ENCODE data around the gene PALM. TPM values are rescaled to one million over a fixed set of nuclear protein-coding genes. Genes with fewer than 3 reads are reported as not detected.

The PALM gene
- total and polyA plus RNA-seq, 10 of the 15 experiments (the other 5 are each of a cell fraction or from before 2014, with no cell fraction given) = 0.09 to 0.95 (median 0.23) TPM; not detected in 2

DNA sequence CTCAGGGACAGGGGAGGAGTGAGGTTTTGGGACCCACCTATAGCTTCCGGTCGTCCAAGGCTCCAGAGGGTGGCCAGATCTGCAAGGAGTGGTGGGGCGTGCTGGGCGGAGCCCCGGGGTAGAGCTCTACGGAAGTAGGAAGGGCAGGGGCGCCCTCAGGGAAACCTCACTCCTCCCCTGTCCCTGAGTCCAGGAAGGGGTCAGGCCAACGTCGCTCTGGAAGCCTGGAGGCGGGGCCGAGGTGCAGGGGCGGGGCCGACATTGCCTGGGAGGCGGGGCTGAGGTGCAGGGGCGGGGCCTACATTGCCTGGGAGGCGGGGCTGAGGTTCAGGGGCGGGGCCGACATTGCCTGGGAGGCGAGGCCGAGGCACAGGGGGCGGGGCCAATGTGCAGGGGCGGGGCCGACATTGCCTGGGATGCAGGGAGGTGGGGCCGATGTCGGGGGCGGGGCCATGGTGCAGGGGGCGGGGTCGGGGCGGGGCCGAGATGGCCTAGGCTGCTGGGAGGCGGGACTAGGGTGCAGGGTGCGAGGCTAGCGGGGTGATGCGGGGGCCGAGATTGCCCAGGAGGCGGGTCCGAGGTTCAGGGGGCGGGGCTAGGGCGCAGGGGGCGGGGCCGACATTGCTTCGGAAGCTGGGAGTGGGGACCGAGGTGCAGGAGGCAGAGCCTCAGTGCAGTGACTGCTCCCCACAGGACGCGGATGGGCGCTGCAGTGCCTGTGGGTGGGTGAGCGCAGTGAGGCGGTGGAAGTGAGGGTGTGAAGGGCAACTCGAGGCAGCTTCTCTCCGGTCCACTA lies 4.9 kb upstream of the PALM start:
- in situ Hi-C loops (cut with MboI) (no loop called here), intact Hi-C loops (cut with micrococcal nuclease; ENCODE audit: unreplicated experiment) (loop anchor here (2.0 kb wide), 1 partner anchor 23 kb away; no protein-coding TSS in a partner anchor)
- no peak overlapping the region; the same call in 1 of the 2 replicates for H2AFZ ChIP-seq (ENCODE audit: control insufficient read depth, low read depth, low read length)
- SMC1A ChIA-PET (ENCODE audit: uncharacterized antibody, unreplicated experiment) = no interaction called here
- H3K4me2 ChIP-seq (ENCODE audit: control insufficient read depth, insufficient read depth) = no peak overlapping the region
- no peaks in the 10 kb centered on the region for H4K20me1 ChIP-seq (ENCODE audit: control insufficient read depth, insufficient read depth)
- WGBS (ENCODE audit: insufficient coverage, insufficient replicate concordance, low lambda C conversion rate, missing lambda C conversion rate) = 11% methylated on average over 26 of the region's 50 CpGs
- TF ChIP-seq POLR2AphosphoS5 (IDR thresholded peaks at IDR 0.05; ENCODE audit: low read length) = no peak
- no peak for TF ChIP-seq MEF2B (IDR thresholded peaks at IDR 0.05; ENCODE audit: partially characterized antibody, poor library complexity, severe bottlenecking)
- no peak for TF ChIP-seq TBL1XR1 (IDR thresholded peaks at IDR 0.05; ENCODE audit: low read depth, low read length)
- no peak for TF ChIP-seq ZNF687 (IDR thresholded peaks at IDR 0.05)
- no peak for TF ChIP-seq SREBF2 (IDR thresholded peaks at IDR 0.05; ENCODE audit: low read length)
- no peak for TF ChIP-seq HDGF (IDR thresholded peaks at IDR 0.05)
- H3K27me3 ChIP-seq (replicated peaks in 1 of 2; ENCODE audit: control insufficient read depth in 2 of 2, insufficient read depth in 2 of 2, low read length in 1 of 2) = peaks cover 0 to 2% of the 10 kb centered on the region in 2 experiments; a peak in 2 of 4 replicates
- CTCF ChIA-PET = interaction anchor here (0.7 to 1.8 kb wide), 2 partner anchors 26 to 28 kb away, joined by 3 to 4 read pairs; no protein-coding TSS in a partner anchor
- H3K4me1 ChIP-seq (ENCODE audit: control insufficient read depth, insufficient read depth, low read length) = no peaks in the 10 kb centered on the region
- no peaks in the 10 kb centered on the region for H3K36me3 ChIP-seq (ENCODE audit: control insufficient read depth in 2 of 2, insufficient read depth in 2 of 2, low read length in 1 of 2)
- no peak for FAIRE-seq
- RAD21 ChIA-PET (ENCODE audit: unreplicated experiment) = no interaction called here
- H3K9me3 ChIP-seq (replicated peaks; ENCODE audit: control insufficient read depth, insufficient read depth, low read length) = no peaks in the 10 kb centered on the region; the same call in 2 of the 3 replicates
- no TSS peak for BruUV-seq (replicated peaks)
- POLR2A ChIA-PET = no interaction called here
- H3K9ac ChIP-seq (ENCODE audit: control insufficient read depth, insufficient read depth, low read length) = no peak overlapping the region
- H3K79me2 ChIP-seq (ENCODE audit: control insufficient read depth, insufficient read depth, low read length) = no peaks in the 10 kb centered on the region
- H3K4me3 ChIP-seq = no peak overlapping the region
- ATAC-seq = peak; percentile 78
- DNase-seq (ENCODE audit: low read depth, low spot score) = no peak
- no peak overlapping the region for H3K27ac ChIP-seq (ENCODE audit: control insufficient read depth, insufficient read depth)
